Measurements from ENCODE around the gene TMEM125.

DNA sequence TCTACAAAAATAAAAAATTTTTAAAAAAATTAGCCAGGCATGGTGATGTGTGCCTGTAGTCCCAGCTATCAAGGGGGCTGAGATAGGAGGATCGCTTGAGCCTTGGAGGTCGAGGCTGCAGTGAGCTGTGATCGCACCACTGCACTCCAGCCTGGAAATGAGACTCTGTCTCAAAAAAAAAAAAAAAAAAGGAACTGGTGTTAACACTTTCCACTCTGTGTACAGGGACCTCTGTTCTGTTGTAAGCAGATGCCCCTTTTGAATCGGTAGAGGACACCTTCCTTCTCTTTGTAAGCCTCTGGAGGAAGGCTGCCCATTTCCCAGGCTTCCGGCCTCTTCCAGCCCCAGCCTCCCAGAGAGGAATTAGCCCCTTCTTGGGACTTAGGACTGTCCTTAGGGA lies 22.9 kb downstream of the TMEM125 start:
- no peak for TF ChIP-seq CTCF (IDR thresholded peaks at IDR 0.05; ENCODE audit: low read depth, low read length, poor library complexity, severe bottlenecking)
- TF ChIP-seq EZH2phosphoT487 (IDR thresholded peaks at IDR 0.05; ENCODE audit: borderline replicate concordance, low read length) = no peak
